ENCODE measurements around the gene TNRC18.

The TNRC18 gene

GRCh38 chr7:5322621-5323410 lies 100.8 kb downstream of the TNRC18 start:
- peaks cover 7 to 20% of the 10 kb centered on the region in 2 experiments; a peak in 2 of 3 replicates for H3K36me3 ChIP-seq (ENCODE audit: control insufficient read depth in 2 of 2, insufficient read depth in 1 of 2, low read length in 2 of 2)
- H3K27ac ChIP-seq (ENCODE audit: extremely low read depth, low read depth, low read length): no peak overlapping the region
- no peak for TF ChIP-seq ZFP41 (tag by site-specific recombination; IDR thresholded peaks at IDR 0.05; ENCODE audit: borderline replicate concordance)
- no peak for TF ChIP-seq KLF1 (tag by site-specific recombination; IDR thresholded peaks at IDR 0.05)
- TF ChIP-seq ZNF132 (tag by site-specific recombination; IDR thresholded peaks at IDR 0.05; ENCODE audit: borderline replicate concordance): no peak
- no peak for TF ChIP-seq ZNF121 (tag by site-specific recombination; IDR thresholded peaks at IDR 0.05)
- no peak for TF ChIP-seq ZNF555 (tag by site-specific recombination; conservative IDR thresholded peaks at IDR 0.05)
- no peak for TF ChIP-seq TCF7L2 (IDR thresholded peaks at IDR 0.05; ENCODE audit: borderline replicate concordance, low read depth, low read length)
- no peaks in the 10 kb centered on the region for H3K4me1 ChIP-seq (ENCODE audit: control insufficient read depth, insufficient read depth, low read length)
- ChIA-PET POLR2A (no interaction called here), CTCF (no interaction called here)
- H3K9me3 ChIP-seq (ENCODE audit: control insufficient read depth, insufficient read depth, low read depth, low read length): no peaks in the 10 kb centered on the region
- H3K4me3 ChIP-seq (ENCODE audit: low read depth, low read length): no peak overlapping the region

GRCh38 chr7:5320802-5321396 lies 102.7 kb downstream of the TNRC18 start:
- H3K9me3 ChIP-seq (ENCODE audit: control insufficient read depth, insufficient read depth, low read depth, low read length): no peaks in the 10 kb centered on the region
- ChIA-PET CTCF (no interaction called here), POLR2A (no interaction called here)
- no peak for TF ChIP-seq ZNF664 (tag by site-specific recombination; IDR thresholded peaks at IDR 0.05)
- no peak for TF ChIP-seq ZNF449 (tag by site-specific recombination; IDR thresholded peaks at IDR 0.05)
- TF ChIP-seq ZBTB20 (tag by site-specific recombination; IDR thresholded peaks at IDR 0.05): no peak
- TF ChIP-seq, protein P1, sequence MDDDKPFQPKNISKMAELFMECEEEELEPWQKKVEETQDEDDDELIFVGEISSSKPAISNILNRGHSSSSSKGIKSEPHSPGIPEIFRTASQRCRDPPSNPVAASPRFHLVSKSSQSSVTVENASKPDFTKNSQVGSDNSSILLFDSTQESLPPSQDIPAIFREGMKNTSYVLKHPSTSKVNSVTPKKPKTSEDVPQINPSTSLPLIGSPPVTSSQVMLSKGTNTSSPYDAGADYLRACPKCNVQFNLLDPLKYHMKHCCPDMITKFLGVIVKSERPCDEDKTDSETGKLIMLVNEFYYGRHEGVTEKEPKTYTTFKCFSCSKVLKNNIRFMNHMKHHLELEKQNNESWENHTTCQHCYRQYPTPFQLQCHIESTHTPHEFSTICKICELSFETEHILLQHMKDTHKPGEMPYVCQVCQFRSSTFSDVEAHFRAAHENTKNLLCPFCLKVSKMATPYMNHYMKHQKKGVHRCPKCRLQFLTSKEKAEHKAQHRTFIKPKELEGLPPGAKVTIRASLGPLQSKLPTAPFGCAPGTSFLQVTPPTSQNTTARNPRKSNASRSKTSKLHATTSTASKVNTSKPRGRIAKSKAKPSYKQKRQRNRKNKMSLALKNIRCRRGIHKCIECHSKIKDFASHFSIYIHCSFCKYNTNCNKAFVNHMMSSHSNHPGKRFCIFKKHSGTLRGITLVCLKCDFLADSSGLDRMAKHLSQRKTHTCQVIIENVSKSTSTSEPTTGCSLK (tag by site-specific recombination; IDR thresholded peaks at IDR 0.05): no peak
- no peak for TF ChIP-seq ZNF324 (tag by site-specific recombination; IDR thresholded peaks at IDR 0.05)
- no peak for TF ChIP-seq ZNF140 (tag by site-specific recombination; IDR thresholded peaks at IDR 0.05)
- no peak for TF ChIP-seq ZNF549 (tag by site-specific recombination; IDR thresholded peaks at IDR 0.05)
- no peak for TF ChIP-seq SP3 (tag by site-specific recombination; IDR thresholded peaks at IDR 0.05)
- no peak for TF ChIP-seq ZNF654 (tag by site-specific recombination; IDR thresholded peaks at IDR 0.05; ENCODE audit: low read depth)
- TF ChIP-seq, protein P2, sequence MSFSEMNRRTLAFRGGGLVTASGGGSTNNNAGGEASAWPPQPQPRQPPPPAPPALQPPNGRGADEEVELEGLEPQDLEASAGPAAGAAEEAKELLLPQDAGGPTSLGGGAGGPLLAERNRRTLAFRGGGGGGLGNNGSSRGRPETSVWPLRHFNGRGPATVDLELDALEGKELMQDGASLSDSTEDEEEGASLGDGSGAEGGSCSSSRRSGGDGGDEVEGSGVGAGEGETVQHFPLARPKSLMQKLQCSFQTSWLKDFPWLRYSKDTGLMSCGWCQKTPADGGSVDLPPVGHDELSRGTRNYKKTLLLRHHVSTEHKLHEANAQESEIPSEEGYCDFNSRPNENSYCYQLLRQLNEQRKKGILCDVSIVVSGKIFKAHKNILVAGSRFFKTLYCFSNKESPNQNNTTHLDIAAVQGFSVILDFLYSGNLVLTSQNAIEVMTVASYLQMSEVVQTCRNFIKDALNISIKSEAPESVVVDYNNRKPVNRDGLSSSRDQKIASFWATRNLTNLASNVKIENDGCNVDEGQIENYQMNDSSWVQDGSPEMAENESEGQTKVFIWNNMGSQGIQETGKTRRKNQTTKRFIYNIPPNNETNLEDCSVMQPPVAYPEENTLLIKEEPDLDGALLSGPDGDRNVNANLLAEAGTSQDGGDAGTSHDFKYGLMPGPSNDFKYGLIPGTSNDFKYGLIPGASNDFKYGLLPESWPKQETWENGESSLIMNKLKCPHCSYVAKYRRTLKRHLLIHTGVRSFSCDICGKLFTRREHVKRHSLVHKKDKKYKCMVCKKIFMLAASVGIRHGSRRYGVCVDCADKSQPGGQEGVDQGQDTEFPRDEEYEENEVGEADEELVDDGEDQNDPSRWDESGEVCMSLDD (tag by site-specific recombination; IDR thresholded peaks at IDR 0.05): no peak
- peaks cover 3 to 21% of the 10 kb centered on the region in 2 experiments; a peak in 2 of 3 replicates for H3K36me3 ChIP-seq (ENCODE audit: control insufficient read depth in 2 of 2, insufficient read depth in 1 of 2, low read length in 2 of 2)
- H3K4me1 ChIP-seq (ENCODE audit: control insufficient read depth, insufficient read depth, low read length): no peaks in the 10 kb centered on the region
- no peak overlapping the region for H3K27ac ChIP-seq (ENCODE audit: extremely low read depth, low read depth, low read length)
- H3K4me3 ChIP-seq (ENCODE audit: low read depth, low read length): no peak overlapping the region

All from HEK293 (cell line).